ENCODE data around the gene ZEB2.

Gene ZEB2

GRCh38 chr2:144477281-144477956 lies 42.5 kb downstream of the ZEB2 start:
- DNase-seq (ENCODE audit: low read depth in 1 of 2, low spot score in 1 of 2), result no peak
- H3K4me3 ChIP-seq (replicated peaks; ENCODE audit: insufficient read depth, low read length), result no peak overlapping the region
- H3K27me3 ChIP-seq (ENCODE audit: insufficient read depth, poor library complexity, severe bottlenecking), result no peaks in the 10 kb centered on the region
- TF ChIP-seq GABPA (IDR thresholded peaks at IDR 0.05; ENCODE audit: low read depth) (no peak), SPI1 (IDR thresholded peaks at IDR 0.05; ENCODE audit: borderline replicate concordance, low read depth) (no peak), POLR2AphosphoS5 (IDR thresholded peaks at IDR 0.05; ENCODE audit: low read depth) (no peak), CTCF (IDR thresholded peaks at IDR 0.05; ENCODE audit: insufficient read depth, low read length) (no peak)
- TF ChIP-seq, protein P1, sequence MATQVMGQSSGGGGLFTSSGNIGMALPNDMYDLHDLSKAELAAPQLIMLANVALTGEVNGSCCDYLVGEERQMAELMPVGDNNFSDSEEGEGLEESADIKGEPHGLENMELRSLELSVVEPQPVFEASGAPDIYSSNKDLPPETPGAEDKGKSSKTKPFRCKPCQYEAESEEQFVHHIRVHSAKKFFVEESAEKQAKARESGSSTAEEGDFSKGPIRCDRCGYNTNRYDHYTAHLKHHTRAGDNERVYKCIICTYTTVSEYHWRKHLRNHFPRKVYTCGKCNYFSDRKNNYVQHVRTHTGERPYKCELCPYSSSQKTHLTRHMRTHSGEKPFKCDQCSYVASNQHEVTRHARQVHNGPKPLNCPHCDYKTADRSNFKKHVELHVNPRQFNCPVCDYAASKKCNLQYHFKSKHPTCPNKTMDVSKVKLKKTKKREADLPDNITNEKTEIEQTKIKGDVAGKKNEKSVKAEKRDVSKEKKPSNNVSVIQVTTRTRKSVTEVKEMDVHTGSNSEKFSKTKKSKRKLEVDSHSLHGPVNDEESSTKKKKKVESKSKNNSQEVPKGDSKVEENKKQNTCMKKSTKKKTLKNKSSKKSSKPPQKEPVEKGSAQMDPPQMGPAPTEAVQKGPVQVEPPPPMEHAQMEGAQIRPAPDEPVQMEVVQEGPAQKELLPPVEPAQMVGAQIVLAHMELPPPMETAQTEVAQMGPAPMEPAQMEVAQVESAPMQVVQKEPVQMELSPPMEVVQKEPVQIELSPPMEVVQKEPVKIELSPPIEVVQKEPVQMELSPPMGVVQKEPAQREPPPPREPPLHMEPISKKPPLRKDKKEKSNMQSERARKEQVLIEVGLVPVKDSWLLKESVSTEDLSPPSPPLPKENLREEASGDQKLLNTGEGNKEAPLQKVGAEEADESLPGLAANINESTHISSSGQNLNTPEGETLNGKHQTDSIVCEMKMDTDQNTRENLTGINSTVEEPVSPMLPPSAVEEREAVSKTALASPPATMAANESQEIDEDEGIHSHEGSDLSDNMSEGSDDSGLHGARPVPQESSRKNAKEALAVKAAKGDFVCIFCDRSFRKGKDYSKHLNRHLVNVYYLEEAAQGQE (IDR thresholded peaks at IDR 0.05; ENCODE audit: insufficient replicate concordance, low read depth), result no peak
- H3K27ac ChIP-seq (replicated peaks), result no peak overlapping the region

DNA sequence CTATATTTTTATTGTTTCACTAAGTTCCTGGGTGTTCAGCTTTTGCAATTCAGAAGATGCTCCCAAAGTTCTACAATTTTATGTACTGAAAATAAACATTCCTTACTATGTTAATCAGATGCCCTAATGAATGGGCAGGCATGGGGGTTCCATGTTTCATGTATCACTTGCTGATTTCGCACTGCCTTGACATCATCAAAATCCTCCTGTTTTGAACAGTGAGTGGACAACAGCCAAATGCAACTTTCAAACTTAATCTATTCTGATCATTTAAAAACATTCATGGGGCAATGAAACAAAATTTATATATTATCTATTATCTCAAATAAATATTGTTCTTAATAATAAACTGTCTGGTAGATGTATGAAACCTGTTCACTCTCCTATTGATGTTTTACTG lies 43.2 kb downstream of the ZEB2 start:
- Histone ChIP-seq H3K27ac (replicated peaks) (no peak overlapping the region), H3K4me3 (replicated peaks; ENCODE audit: insufficient read depth, low read length) (no peak overlapping the region), H3K27me3 (ENCODE audit: insufficient read depth, poor library complexity, severe bottlenecking) (no peaks in the 10 kb centered on the region)
- DNase-seq (ENCODE audit: low read depth in 1 of 2, low spot score in 1 of 2), result no peak
- TF ChIP-seq GABPA (IDR thresholded peaks at IDR 0.05; ENCODE audit: low read depth), result no peak
- no peak for TF ChIP-seq POLR2AphosphoS5 (IDR thresholded peaks at IDR 0.05; ENCODE audit: low read depth)
- TF ChIP-seq SPI1 (IDR thresholded peaks at IDR 0.05; ENCODE audit: borderline replicate concordance, low read depth), result no peak

GRCh38 chr2:144475569-144476275 lies 44.2 kb downstream of the ZEB2 start:
- Histone ChIP-seq H3K27me3 (ENCODE audit: insufficient read depth, poor library complexity, severe bottlenecking) (no peaks in the 10 kb centered on the region), H3K4me3 (replicated peaks; ENCODE audit: insufficient read depth, low read length) (no peak overlapping the region), H3K27ac (replicated peaks) (no peak overlapping the region)
- TF ChIP-seq, protein P1 (IDR thresholded peaks at IDR 0.05; ENCODE audit: insufficient replicate concordance, low read depth), result no peak
- no peak for TF ChIP-seq SPI1 (IDR thresholded peaks at IDR 0.05; ENCODE audit: borderline replicate concordance, low read depth)
- TF ChIP-seq CTCF (IDR thresholded peaks at IDR 0.05; ENCODE audit: insufficient read depth, low read length), result no peak
- TF ChIP-seq POLR2AphosphoS5 (IDR thresholded peaks at IDR 0.05; ENCODE audit: low read depth), result no peak
- no peak for TF ChIP-seq GABPA (IDR thresholded peaks at IDR 0.05; ENCODE audit: low read depth)
- no peak for DNase-seq (ENCODE audit: low read depth in 1 of 2, low spot score in 1 of 2)

- DNase-seq (ENCODE audit: low read depth in 1 of 2, low spot score in 1 of 2), result no peak
- H3K27me3 ChIP-seq (ENCODE audit: insufficient read depth, poor library complexity, severe bottlenecking), result no peaks in the 10 kb centered on the region
- TF ChIP-seq POLR2AphosphoS5 (IDR thresholded peaks at IDR 0.05; ENCODE audit: low read depth) (no peak), GABPA (IDR thresholded peaks at IDR 0.05; ENCODE audit: low read depth) (no peak), CTCF (IDR thresholded peaks at IDR 0.05; ENCODE audit: insufficient read depth, low read length) (no peak), SPI1 (IDR thresholded peaks at IDR 0.05; ENCODE audit: borderline replicate concordance, low read depth) (no peak)
- TF ChIP-seq, protein P1 (IDR thresholded peaks at IDR 0.05; ENCODE audit: insufficient replicate concordance, low read depth), result no peak
- H3K4me3 ChIP-seq (replicated peaks; ENCODE audit: insufficient read depth, low read length), result no peak overlapping the region
- no peak overlapping the region for H3K27ac ChIP-seq (replicated peaks)
Measured at GRCh38 chr2:144475044-144475443, 44.9 kb downstream of the ZEB2 start.

All from HL-60 (cell line).